ENCODE measurements around the gene EFNA5. TPM values are rescaled to one million over a fixed set of nuclear protein-coding genes. Genes with fewer than 3 reads are reported as not detected.

Gene EFNA5
- total RNA-seq, 1 donor from 2014 or later, result 2.2 TPM

- no peaks in the 10 kb centered on the region for H3K36me3 ChIP-seq
- no peak for TF ChIP-seq CTCF (IDR thresholded peaks at IDR 0.05)
- intact Hi-C loops (cut with DNase I), result no loop called here
Measured at GRCh38 chr5:107512029-107512428, 158.7 kb downstream of the EFNA5 start.

GRCh38 chr5:107510125-107510524 is 160.6 kb downstream of the EFNA5 start:
- no peak for DNase-seq (ENCODE audit: low spot score in 2 of 2)
- Histone ChIP-seq H3K27ac (no peak overlapping the region), H3K9me3 (no peaks in the 10 kb centered on the region), H3K4me1 (no peaks in the 10 kb centered on the region), H3K27me3 (no peaks in the 10 kb centered on the region), H3K36me3 (no peaks in the 10 kb centered on the region), H3K4me3 (no peak overlapping the region)
- no peak for TF ChIP-seq CTCF (IDR thresholded peaks at IDR 0.05)
- intact Hi-C loops (cut with DNase I), result no loop called here

More at GRCh38 chr5:107512029-107512428, 158.7 kb downstream of the EFNA5 start:
- no peak for DNase-seq (ENCODE audit: low spot score in 2 of 2)
- Histone ChIP-seq H3K27me3 (no peaks in the 10 kb centered on the region), H3K4me3 (no peak overlapping the region), H3K27ac (no peak overlapping the region), H3K4me1 (no peaks in the 10 kb centered on the region), H3K9me3 (no peaks in the 10 kb centered on the region)

GRCh38 chr5:107508097-107508496 is 162.6 kb downstream of the EFNA5 start:
- Histone ChIP-seq H3K4me1 (no peaks in the 10 kb centered on the region), H3K27me3 (no peaks in the 10 kb centered on the region), H3K27ac (no peak overlapping the region), H3K4me3 (no peak overlapping the region), H3K9me3 (no peaks in the 10 kb centered on the region), H3K36me3 (no peaks in the 10 kb centered on the region)
- no peak for DNase-seq (ENCODE audit: low spot score in 2 of 2)
- TF ChIP-seq CTCF (IDR thresholded peaks at IDR 0.05), result no peak
- intact Hi-C loops (cut with DNase I), result no loop called here

- H3K4me3 ChIP-seq, result no peak overlapping the region
- no peaks in the 10 kb centered on the region for H3K36me3 ChIP-seq
- H3K27me3 ChIP-seq, result no peaks in the 10 kb centered on the region
- H3K4me1 ChIP-seq, result no peaks in the 10 kb centered on the region
- intact Hi-C loops (cut with DNase I), result no loop called here
- no peak overlapping the region for H3K27ac ChIP-seq
- no peaks in the 10 kb centered on the region for H3K9me3 ChIP-seq
- TF ChIP-seq CTCF (IDR thresholded peaks at IDR 0.05), result no peak
- no peak for DNase-seq (ENCODE audit: low spot score in 2 of 2)
Measured at GRCh38 chr5:107505763-107506534, 164.8 kb downstream of the EFNA5 start.

GRCh38 chr5:107504424-107504823 is 166.3 kb downstream of the EFNA5 start:
- Histone ChIP-seq H3K4me1 (no peaks in the 10 kb centered on the region), H3K9me3 (no peaks in the 10 kb centered on the region), H3K36me3 (no peaks in the 10 kb centered on the region), H3K27ac (no peak overlapping the region), H3K4me3 (no peak overlapping the region), H3K27me3 (no peaks in the 10 kb centered on the region)
- DNase-seq (ENCODE audit: low spot score in 2 of 2), result no peak
- intact Hi-C loops (cut with DNase I), result no loop called here
- no peak for TF ChIP-seq CTCF (IDR thresholded peaks at IDR 0.05)
